GM19328 (cell line): ENCODE measurements around the gene KCNIP4.

Source experiments
- ATAC-seq: cut with Tn5 transposase; IDR thresholded peaks from one replicate; pipeline ENCODE4 v1.9.1; 2021; ENCODE audit warnings: mild to moderate bottlenecking, moderate library complexity; ENCODE audit not compliant: unreplicated experiment

The KCNIP4 gene

GRCh38 chr4:21113496-21114223, 834.9 kb downstream of the KCNIP4 start:
- no peak for ATAC-seq

GRCh38 chr4:21102667-21103066, 845.9 kb downstream of the KCNIP4 start:
- no peak for ATAC-seq

GRCh38 chr4:21097865-21098264, 850.7 kb downstream of the KCNIP4 start:
- no peak for ATAC-seq

GRCh38 chr4:21097026-21097425, 851.5 kb downstream of the KCNIP4 start:
- ATAC-seq, result no peak

- ATAC-seq, result no peak
Measured at GRCh38 chr4:21092531-21092930, 856.0 kb downstream of the KCNIP4 start.

- ATAC-seq, result no peak
Measured at GRCh38 chr4:21090094-21090666, 858.4 kb downstream of the KCNIP4 start.

- ATAC-seq, result no peak
Measured at GRCh38 chr4:21083413-21083812, 865.2 kb downstream of the KCNIP4 start.

GRCh38 chr4:21077967-21078366, 870.6 kb downstream of the KCNIP4 start:
- no peak for ATAC-seq

- no peak for ATAC-seq
Measured at GRCh38 chr4:21067351-21067750, 881.2 kb downstream of the KCNIP4 start.

- ATAC-seq, result no peak
Measured at GRCh38 chr4:21061902-21062301, 886.7 kb downstream of the KCNIP4 start.

- no peak for ATAC-seq
Measured at GRCh38 chr4:21046141-21046540, 902.4 kb downstream of the KCNIP4 start.

GRCh38 chr4:21045119-21045518, 903.5 kb downstream of the KCNIP4 start:
- no peak for ATAC-seq

GRCh38 chr4:21041708-21042107, 906.9 kb downstream of the KCNIP4 start:
- no peak for ATAC-seq

- ATAC-seq, result no peak
Measured at GRCh38 chr4:21034728-21035127, 913.8 kb downstream of the KCNIP4 start.

- ATAC-seq, result no peak
Measured at GRCh38 chr4:21032089-21032645, 916.4 kb downstream of the KCNIP4 start.

- no peak for ATAC-seq
Measured at GRCh38 chr4:21018817-21019216, 929.8 kb downstream of the KCNIP4 start.

GRCh38 chr4:21013501-21013900, 935.1 kb downstream of the KCNIP4 start:
- ATAC-seq, result no peak

GRCh38 chr4:21012851-21013331, 935.7 kb downstream of the KCNIP4 start:
- ATAC-seq, result no peak

- no peak for ATAC-seq
Measured at GRCh38 chr4:21011106-21011505, 937.5 kb downstream of the KCNIP4 start.

- ATAC-seq, result no peak
Measured at GRCh38 chr4:21009956-21010355, 938.6 kb downstream of the KCNIP4 start.

- no peak for ATAC-seq
Measured at GRCh38 chr4:21005647-21006046, 942.9 kb downstream of the KCNIP4 start.

- no peak for ATAC-seq
Measured at GRCh38 chr4:21002976-21003375, 945.6 kb downstream of the KCNIP4 start.
